IPS DF 6.9 (cell line): ENCODE data around the gene MYH16.
"Not testable (repeated sequence)": the region's sequence is repeated elsewhere in the genome, so short reads cannot be mapped to it uniquely, and the experiment has no call there.

Experiments
- DNase-seq: peaks from one replicate; pipeline ENCODE4 v3.0.0-alpha.2; 2013; ENCODE audit warnings: low read depth, low spot score
- H3K27ac ChIP-seq: one replicate; pipeline ENCODE4 v1.5.1; 2013; ENCODE audit warnings: low read length, control low read depth
- H3K27me3 ChIP-seq: 2 replicates; pipeline ENCODE4 v1.6.1; 2013; ENCODE audit warnings: mild to moderate bottlenecking, low read length; ENCODE audit not compliant: control insufficient read depth, insufficient read depth
- H3K36me3 ChIP-seq: 2 replicates; pipeline ENCODE4 v1.6.1; 2013; ENCODE audit warnings: low read length; ENCODE audit not compliant: control insufficient read depth, insufficient read depth
- H3K4me1 ChIP-seq: 2 replicates; pipeline ENCODE4 v1.6.1; 2013; ENCODE audit warnings: low read length; ENCODE audit not compliant: control insufficient read depth, insufficient read depth
- H3K4me3 ChIP-seq: 2 replicates; pipeline ENCODE4 v1.5.1; 2013; ENCODE audit warnings: mild to moderate bottlenecking, low read length
- H3K9me3 ChIP-seq: 2 replicates; pipeline ENCODE4 v1.6.1; 2013; ENCODE audit warnings: low read length, inconsistent platforms; ENCODE audit not compliant: control insufficient read depth, insufficient read depth
- WGBS: extraction: QIAGEN DNeasy Blood & Tissue Kit; methylation state at CpG from one replicate; pipeline ENCODE4 v1.1.7; 2013; ENCODE audit warnings: mixed read lengths, missing lambda C conversion rate; ENCODE audit not compliant: insufficient read length, insufficient coverage; 5-methylcytosine and 5-hydroxymethylcytosine counted together

MYH16 gene

DNA sequence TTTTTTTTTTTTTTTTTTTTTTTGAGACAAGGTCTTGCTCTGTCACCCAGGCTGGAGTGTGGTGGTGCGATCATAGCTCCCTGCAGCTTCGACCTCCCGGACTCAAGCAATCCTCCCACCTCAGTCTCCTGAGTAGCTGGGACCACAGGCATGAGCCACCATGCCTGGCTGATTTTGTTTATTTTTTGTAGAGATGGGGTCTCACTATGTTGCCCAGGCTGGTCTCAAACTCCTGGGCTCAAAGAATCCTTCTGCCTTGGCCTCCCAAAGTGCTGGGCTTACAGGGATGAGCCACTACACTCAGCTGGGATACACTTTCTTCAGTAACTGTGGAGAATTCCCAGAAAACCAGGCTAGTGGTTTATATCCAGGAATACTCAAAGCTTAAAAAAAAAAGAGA is 78.0 kb downstream of the MYH16 start:
- not testable (repeated sequence) for H3K36me3 ChIP-seq, H3K4me3 ChIP-seq, H3K9me3 ChIP-seq, H3K4me1 ChIP-seq, H3K27ac ChIP-seq, DNase-seq, H3K27me3 ChIP-seq
- WGBS: no CpG with 5 or more reads among the region's 3 CpGs

- H3K4me1 ChIP-seq: no peaks in the 10 kb centered on the region
- no peak overlapping the region for H3K27ac ChIP-seq
- peaks cover 6% of the 10 kb centered on the region; the same call in 1 of the 2 replicates for H3K36me3 ChIP-seq
- no peak overlapping the region for H3K4me3 ChIP-seq
- H3K9me3 ChIP-seq: no peaks in the 10 kb centered on the region
- no peak for DNase-seq
- no CpG with 5 or more reads among the region's 5 CpGs for WGBS
- H3K27me3 ChIP-seq: no peaks in the 10 kb centered on the region
These were observed 79.6 kb downstream of the MYH16 start for GRCh38 chr7:99352247-99352646.

- DNase-seq: no peak
- Histone ChIP-seq H3K9me3 (no peaks in the 10 kb centered on the region), H3K27me3 (no peaks in the 10 kb centered on the region), H3K4me1 (no peaks in the 10 kb centered on the region), H3K4me3 (no peak overlapping the region), H3K36me3 (peaks cover 10% of the 10 kb centered on the region; the same call in 1 of the 2 replicates), H3K27ac (no peak overlapping the region)
- WGBS: no CpG with 5 or more reads among the region's 7 CpGs
These were observed 82.5 kb downstream of the MYH16 start for GRCh38 chr7:99355098-99355497.

GRCh38 chr7:99357701-99358490 is 85.3 kb downstream of the MYH16 start:
- no peak for DNase-seq
- H3K9me3 ChIP-seq: no peaks in the 10 kb centered on the region
- H3K27me3 ChIP-seq: no peaks in the 10 kb centered on the region
- H3K4me1 ChIP-seq: no peaks in the 10 kb centered on the region
- no peak overlapping the region for H3K4me3 ChIP-seq
- whole genome bisulfite sequencing: no CpG with 5 or more reads among the region's 16 CpGs
- no peak overlapping the region for H3K27ac ChIP-seq
- H3K36me3 ChIP-seq: peaks cover 10% of the 10 kb centered on the region; the same call in 1 of the 2 replicates

DNA sequence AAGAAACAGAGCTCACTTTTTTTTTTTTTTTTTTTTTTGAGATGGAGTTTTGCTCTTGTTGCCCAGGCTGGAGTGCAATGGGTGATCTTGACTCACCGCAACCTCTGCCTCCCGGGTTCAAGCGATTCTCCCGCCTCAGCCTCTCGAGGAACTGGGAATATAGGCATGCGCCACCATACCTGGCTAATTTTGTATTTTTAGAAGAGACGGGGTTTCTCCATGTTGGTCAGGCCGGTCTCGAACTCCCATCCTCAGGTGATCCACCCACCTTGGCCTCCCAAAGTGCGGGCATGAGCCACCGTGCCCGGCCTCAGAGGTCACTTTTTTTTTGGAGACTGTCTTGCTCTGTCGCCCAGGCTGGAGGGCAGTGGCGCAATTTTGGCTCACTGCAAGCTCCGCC is 85.9 kb downstream of the MYH16 start:
- no CpG with 5 or more reads among the region's 15 CpGs for WGBS
- H3K27ac ChIP-seq, H3K4me3 ChIP-seq, H3K27me3 ChIP-seq, H3K4me1 ChIP-seq, H3K9me3 ChIP-seq, DNase-seq: not testable (repeated sequence)
- peaks cover 10% of the 10 kb centered on the region; the same call in 1 of the 2 replicates for H3K36me3 ChIP-seq

GRCh38 chr7:99359465-99360154 is 87.0 kb downstream of the MYH16 start:
- WGBS: no CpG with 5 or more reads among the region's 22 CpGs
- DNase-seq: no peak
- Histone ChIP-seq H3K4me1 (no peaks in the 10 kb centered on the region), H3K4me3 (no peak overlapping the region), H3K27me3 (no peaks in the 10 kb centered on the region), H3K9me3 (no peaks in the 10 kb centered on the region), H3K27ac (no peak overlapping the region), H3K36me3 (peaks cover 8% of the 10 kb centered on the region; the same call in 1 of the 2 replicates)
